GM12892 (cell line): ENCODE results near the gene TMEM222.

Source experiments
- DNase-seq: peaks from one replicate; pipeline ENCODE4 v3.0.0; 2011; ENCODE audit not compliant: insufficient read length
- FAIRE-seq: peaks from 2 replicates; lab custom pipeline; 2011; peaks lifted over from hg19 to GRCh38; lab: Jason Lieb, UNC
- POLR2A ChIP-seq: IDR thresholded peaks from 2 replicates; pipeline ENCODE4 v1.6.1; 2011; ENCODE audit warnings: low read depth, low read length, control low read depth
- POLR2AphosphoS5 ChIP-seq: IDR thresholded peaks from 2 replicates; pipeline ENCODE4 v1.6.1; 2011; ENCODE audit warnings: low read depth, low read length, control low read depth
- TAF1 ChIP-seq: IDR thresholded peaks from 2 replicates; pipeline ENCODE4 v1.6.1; 2011; ENCODE audit warnings: low read depth, mild to moderate bottlenecking, control low read depth, low read length, borderline replicate concordance

Gene TMEM222

DNA sequence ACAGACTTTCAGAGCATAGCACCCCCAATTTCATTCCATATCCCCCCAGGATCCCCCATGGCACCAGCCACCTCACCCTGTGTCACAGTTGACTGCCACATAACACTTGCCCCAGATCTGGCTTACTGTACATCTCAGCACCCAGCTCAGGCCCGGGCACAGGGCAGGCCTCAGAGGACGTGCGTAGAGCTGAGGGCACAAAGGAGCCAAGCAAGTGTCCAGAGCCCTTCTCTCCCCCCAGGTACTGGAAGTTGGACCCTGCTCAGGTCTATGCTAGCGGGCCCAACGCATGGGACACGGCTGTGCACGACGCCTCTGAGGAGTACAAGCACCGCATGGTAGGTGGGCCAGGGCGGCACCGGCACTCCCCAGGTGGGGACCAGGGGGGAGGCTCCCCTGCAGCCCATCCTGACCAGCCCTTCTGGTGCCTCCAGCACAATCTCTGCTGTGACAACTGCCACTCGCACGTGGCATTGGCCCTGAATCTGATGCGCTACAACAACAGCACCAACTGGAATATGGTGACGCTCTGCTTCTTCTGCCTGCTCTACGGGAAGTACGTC, 11.8 kb downstream of the TMEM222 start:
- TF ChIP-seq POLR2AphosphoS5, result no peak; the same call in 1 of the 2 replicates
- no peak for TF ChIP-seq POLR2A
- no peak for TF ChIP-seq TAF1
- DNase-seq (no peak), FAIRE-seq (no peak)

DNA sequence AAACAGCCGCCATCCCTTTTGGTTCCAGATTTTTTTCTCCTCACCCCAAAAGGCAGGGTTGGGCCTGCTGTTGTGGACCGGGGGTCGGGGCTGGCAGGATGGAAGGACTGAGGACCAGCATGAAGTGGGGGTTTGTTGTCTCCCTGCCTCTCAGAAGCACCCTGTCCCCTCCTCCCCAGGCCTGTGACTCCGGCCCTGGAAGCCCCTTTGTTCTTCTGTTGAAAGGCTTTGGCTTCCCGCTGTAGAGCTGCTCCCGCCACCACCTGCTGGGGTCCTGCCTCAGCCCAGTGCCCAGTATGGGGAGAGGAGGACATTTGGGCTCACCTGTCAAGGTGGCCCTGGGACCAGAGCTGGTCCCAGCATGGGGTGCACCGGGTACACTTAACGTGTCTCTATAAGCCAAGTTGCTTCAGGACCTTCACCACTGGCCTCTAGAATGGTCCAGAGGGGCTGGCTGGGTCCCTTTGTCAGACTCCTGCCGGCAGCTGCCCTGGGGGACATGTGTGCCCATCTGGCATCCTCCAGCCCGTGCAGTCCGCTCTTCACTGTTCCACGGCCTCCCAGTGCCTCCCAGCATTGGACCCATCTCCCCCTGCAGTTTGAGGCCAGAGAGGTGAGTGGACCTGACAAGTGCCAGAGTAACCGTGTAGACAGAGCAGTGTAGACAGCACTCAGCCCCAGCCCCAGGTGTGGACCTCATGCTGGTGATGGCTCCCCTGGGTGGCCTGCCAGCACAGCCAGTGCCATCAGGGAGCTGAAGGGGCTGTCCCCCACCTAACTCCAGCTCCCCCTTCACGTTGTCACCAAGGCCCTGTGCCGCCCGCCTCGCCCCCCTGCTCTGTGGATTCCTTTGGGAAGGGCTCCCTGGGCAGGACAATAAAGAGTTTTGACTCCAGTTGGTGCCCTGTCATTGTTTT, 13.8 kb downstream of the TMEM222 start:
- no peak for TF ChIP-seq POLR2A
- no peak for TF ChIP-seq TAF1
- TF ChIP-seq POLR2AphosphoS5, result no peak
- FAIRE-seq, result no peak
- DNase-seq, result no peak

DNA sequence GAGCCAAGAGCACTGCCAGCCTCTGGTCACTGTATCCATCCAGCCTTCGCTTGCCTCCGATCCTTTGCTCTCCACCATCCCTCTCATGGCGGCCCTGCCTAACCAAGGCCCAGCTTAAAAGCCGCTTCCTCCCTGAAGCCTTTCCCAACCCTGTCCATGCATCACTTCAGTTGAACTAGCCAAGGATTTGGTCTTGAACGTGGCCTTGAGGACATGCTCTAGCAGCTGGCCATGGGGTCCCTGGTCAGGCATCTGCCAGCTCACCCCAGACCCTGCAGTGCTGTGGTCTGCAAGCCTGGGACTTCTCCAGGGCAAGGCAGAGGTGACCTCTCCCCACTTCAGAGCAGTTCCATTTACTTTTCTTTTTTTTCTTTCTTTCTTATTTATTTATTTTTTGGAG, 14.8 kb downstream of the TMEM222 start:
- no peak for FAIRE-seq
- DNase-seq, result no peak
- TF ChIP-seq TAF1, result no peak
- TF ChIP-seq POLR2A, result no peak
- TF ChIP-seq POLR2AphosphoS5, result 0 out of 2 replicates have a peak, but pooled peaks have one; percentile 18

DNA sequence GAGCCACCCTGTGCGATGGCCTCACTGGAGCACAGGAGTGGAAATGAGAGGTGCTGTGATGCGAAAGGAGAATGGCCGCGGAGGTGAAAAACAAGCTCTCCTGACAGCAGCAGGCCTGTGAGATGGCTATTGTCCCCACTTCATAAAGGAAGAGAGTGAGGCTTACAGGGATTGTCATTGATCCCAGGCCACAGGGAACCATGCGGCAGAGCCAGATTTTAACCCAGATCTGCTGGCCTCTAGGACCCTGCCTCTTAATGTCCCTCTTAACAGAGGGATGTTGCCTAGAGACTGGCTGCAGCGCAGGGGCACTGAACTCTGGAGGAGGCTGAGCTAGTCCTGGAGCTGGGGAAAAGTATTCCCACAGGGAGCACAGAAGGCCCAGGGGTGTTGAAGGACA, 16.8 kb downstream of the TMEM222 start:
- TF ChIP-seq TAF1 (no peak), POLR2A (no peak), POLR2AphosphoS5 (no peak)
- no peak for DNase-seq
- no peak for FAIRE-seq

DNA sequence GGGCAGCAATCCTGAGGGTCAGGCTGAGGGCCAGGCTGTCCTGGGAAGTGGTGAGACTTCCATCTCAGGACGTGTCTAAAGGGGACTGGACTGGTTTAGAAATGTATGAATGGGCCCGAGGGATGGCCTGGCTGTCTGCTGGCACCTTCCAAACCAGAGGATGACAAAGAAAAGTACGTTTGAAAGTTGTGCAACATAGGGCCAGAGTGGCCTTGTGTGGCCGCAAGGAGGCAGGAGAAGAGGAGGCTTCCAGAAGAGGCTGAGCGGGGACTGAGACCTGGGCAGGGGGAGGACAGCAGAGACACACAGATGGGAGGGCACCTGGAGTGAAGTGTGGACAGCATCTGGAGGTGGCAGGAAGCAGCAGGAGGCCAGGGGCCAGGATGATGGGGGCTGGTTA, 17.2 kb downstream of the TMEM222 start:
- TF ChIP-seq POLR2A, result no peak
- no peak for TF ChIP-seq POLR2AphosphoS5
- no peak for TF ChIP-seq TAF1
- DNase-seq (no peak), FAIRE-seq (no peak)

DNA sequence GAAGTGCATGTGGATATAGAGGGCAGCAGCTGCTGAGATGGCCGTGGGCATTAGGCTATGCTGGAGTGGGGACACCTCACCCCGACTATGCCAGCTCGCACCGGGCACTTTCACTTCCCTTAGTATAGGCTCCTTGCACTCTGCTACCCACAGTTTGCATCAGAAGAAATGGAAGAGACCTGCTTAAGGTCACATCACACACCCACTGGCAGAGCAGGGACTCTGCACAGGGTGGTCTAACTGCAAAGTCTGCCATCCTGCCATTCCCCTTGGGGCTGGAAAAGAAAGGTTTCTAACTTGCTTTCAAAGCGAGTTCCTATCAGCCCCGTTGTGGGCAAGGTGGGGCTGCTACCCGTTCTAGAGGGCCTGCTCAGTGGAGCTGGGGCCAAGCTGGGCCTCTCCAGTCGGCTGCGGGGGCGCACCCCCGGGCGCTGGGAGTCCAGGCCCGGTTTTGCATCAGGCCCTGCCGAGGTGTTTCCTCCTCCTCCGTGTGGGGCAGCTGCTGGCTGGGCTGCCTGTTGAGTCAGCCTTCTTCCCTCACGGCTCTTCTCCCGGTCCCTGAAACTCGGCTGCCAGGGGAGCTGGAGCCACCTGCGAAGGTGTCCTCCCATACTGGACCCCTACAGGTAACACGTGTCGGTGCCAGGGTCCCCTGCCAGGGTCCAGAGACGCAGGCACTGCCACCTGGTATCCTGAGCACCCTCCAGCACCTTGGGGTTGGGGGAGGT, 19.7 kb downstream of the TMEM222 start, which contains the start of gene SYTL1:
Gene SYTL1, plus strand, starts transcription at position 498 of the 728 bp plus-strand sequence. CDS start 3,313 bp downstream, outside the sequence.
- FAIRE-seq, result peak; percentile 73
- no peak for TF ChIP-seq TAF1
- TF ChIP-seq POLR2AphosphoS5, result no peak
- no peak for TF ChIP-seq POLR2A
- DNase-seq, result peak; percentile 84

DNA sequence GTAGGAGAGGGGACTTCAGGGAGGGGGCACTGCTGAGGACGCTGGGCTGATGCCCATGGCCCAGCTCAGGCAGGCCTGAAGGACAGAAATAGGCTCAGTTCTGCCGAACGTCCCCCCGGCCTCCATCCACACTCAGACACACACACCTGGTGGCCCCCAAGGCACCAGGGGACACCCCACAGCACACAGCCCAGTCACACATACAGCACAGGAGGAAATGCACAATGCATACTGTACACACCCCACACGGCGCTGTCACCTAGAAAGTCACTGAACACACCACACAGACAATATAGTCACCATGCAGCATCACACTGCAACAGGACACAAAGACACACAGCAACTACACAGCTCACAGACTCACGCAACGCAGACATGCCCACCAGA, 20.4 kb downstream of the TMEM222 start:
- DNase-seq (no peak), FAIRE-seq (peak; percentile 40)
- TF ChIP-seq TAF1, result no peak
- no peak for TF ChIP-seq POLR2AphosphoS5
- TF ChIP-seq POLR2A, result no peak

DNA sequence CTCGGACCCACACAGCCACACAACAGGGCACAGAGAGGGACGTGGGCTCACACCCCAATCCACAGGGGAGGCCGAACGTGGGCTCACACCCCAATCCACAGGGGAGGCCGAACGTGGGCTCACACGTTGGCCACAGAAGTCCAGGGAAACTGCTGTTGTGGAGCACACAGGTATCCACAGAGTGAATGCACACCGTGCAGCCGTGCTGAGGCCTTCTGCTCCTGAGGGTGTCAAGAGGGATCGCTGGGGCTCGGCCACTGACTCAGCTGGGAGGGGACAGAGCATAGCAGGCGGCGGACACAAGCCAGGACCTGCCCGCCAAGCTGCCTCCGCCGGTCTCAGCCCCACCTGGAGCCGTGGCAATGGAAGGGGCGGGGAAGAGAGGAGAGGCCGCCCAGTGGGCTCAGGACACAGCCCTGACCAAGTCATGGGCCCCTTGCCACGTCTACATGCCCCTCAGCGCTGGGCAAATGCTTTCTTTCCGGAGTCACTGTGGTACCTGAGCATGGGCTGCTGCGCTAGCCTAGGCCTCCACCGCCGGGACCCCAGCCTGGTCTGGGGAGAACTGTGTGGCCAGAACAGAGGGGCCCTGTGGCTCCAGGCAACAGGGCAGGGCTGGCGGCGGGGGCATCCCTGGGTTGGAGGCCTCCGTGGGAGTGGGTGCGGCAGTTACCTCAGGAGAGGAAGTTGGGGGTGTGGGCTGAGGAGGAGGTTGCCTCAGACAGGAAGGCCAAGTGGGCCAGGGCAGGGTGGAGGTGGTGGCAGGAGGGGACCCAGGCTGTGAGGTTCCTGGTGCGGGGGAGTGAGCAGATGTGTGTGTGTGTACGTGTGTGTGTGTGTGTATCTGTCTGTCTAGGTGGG, 21.0 kb downstream of the TMEM222 start:
- TF ChIP-seq POLR2AphosphoS5, result no peak
- TF ChIP-seq POLR2A, result peak; percentile 51; the same call in 1 of the 2 replicates
- TF ChIP-seq TAF1, result no peak

DNA sequence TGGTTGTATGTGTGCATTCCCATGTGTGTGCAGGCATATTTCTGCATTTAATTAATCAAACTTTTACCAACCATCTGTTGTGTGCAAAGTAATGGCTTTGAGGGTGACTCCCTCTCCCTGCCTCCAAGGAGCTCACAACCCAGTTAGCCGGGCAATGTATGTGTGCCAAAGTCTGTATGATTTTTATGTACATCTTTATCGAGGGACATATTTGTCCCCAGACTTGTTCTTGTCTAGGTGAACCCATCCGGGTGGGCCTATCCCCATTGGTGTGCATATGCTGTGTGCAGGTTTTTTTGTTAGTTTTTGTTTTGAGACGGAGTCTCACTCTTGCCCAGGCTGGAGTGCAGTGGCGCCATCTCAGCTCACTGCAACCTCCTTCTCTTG, 21.7 kb downstream of the TMEM222 start:
- no peak for DNase-seq
- TF ChIP-seq TAF1 (no peak), POLR2AphosphoS5 (no peak), POLR2A (no peak)
- FAIRE-seq, result no peak

More for the DNA sequence above, 21.0 kb downstream of the TMEM222 start:
- DNase-seq, result no peak
- FAIRE-seq, result peak; percentile 30

DNA sequence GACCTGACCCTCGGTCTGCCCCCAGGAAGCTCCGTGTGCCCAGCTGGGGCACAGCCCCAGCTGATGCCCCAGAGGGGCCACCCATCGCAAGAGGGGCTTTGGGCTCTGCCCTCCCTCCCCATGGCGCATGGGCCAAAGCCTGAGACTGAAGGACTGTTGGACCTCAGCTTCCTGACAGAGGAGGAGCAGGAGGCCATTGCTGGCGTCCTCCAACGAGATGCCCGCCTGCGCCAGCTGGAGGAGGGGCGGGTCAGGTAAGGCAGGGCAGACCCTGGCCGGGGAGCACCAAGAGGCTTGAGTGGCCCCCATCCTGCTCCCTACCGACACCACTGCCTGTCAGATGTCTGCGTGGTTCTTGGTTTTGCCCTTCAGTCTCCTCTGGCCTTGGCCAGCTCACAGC, 23.3 kb downstream of the TMEM222 start:
- no peak for FAIRE-seq
- TF ChIP-seq POLR2AphosphoS5, result no peak
- no peak for TF ChIP-seq TAF1
- TF ChIP-seq POLR2A, result no peak
- DNase-seq, result no peak
